Activated naive CD4-positive, alpha-beta T cell treated with anti-CD3 and anti-CD28 coated beads, Interleukin-2, amount 50 U/mL, for 16 hours (primary cell): Measurements from ENCODE around the gene CEACAM19.

Source experiments
- DNase-seq: peaks from one replicate; pipeline ENCODE4 v3.0.0-alpha.2; 2020

The CEACAM19 gene

GRCh38 chr19:44723952-44724319, 52.7 kb downstream of the CEACAM19 start:
- peak; percentile 72 for DNase-seq

GRCh38 chr19:44725251-44725650, 54.0 kb downstream of the CEACAM19 start:
- DNase-seq, result no peak

- DNase-seq, result no peak
These were observed 54.4 kb downstream of the CEACAM19 start for GRCh38 chr19:44725684-44726083.

- no peak for DNase-seq
These were observed 55.2 kb downstream of the CEACAM19 start for GRCh38 chr19:44726465-44726864.

- DNase-seq, result no peak
These were observed 56.9 kb downstream of the CEACAM19 start for GRCh38 chr19:44728178-44728577.

- no peak for DNase-seq
These were observed 58.3 kb downstream of the CEACAM19 start for GRCh38 chr19:44729516-44730033.

- no peak for DNase-seq
These were observed 59.8 kb downstream of the CEACAM19 start for GRCh38 chr19:44731081-44731480.

- no peak for DNase-seq
These were observed 60.3 kb downstream of the CEACAM19 start for GRCh38 chr19:44731622-44732021.

GRCh38 chr19:44732235-44733014, 61.1 kb downstream of the CEACAM19 start:
- no peak for DNase-seq
